Right ventricle myocardium superior (tissue), 1 donor: ENCODE measurements around the gene MAGI2. TPM values are rescaled to one million over a fixed set of nuclear protein-coding genes. Genes with fewer than 3 reads are reported as not detected.
"Not testable (repeated sequence)": the region's sequence is repeated elsewhere in the genome, so short reads cannot be mapped to it uniquely, and the experiment has no call there.

Experiments used
- ATAC-seq: fragments of 200-7000 bp; cut with Tn5 transposase; one replicate; pipeline ENCODE4 v1.9.1; 2020; ENCODE audit warnings: mild to moderate bottlenecking; ENCODE audit not compliant: poor library complexity
- DNase-seq: peaks from one replicate; pipeline ENCODE4 v3.0.0-alpha.2; 2020
- intact Hi-C: fragments of 100-400 bp; cut with DNase I; formaldehyde crosslinking; loops from one replicate; pipeline ENCODE4 v1.11.2; 2022
- total RNA-seq: library from RNA; stranded (reverse); fragmentation: NEBNext Ultra II Directional; extraction: Animal tissue kit (Norgen Biotek cat#: 25700); gene quantifications from one replicate; pipeline ENCODE4 v1.2.1, GENCODE V29; 2021
- donor health status: DM: no; HTN: yes; CAD: no; lungs with severe emphysema.

The MAGI2 gene
- total RNA-seq, 1 donor from 2014 or later, result 3.9 TPM

DNA sequence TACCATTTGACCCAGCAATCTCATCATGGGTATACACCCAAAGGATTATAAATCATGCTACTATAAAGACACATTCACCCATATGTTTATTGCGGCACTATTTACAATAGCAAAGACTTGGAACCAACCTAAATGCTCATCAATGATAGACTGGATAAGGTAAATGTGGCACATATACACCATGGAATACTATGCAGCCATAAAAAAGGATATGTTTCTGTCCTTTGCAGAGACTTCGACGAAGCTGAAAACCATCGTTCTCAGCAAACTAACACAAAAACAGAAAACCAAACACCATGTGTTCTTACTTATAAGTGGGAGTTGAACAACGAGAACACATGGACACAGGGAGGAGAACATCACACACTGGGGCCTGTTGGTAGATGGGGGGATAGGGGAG, 1131.2 kb downstream of the MAGI2 start:
- intact Hi-C loops, ATAC-seq, DNase-seq: not testable (repeated sequence)

DNA sequence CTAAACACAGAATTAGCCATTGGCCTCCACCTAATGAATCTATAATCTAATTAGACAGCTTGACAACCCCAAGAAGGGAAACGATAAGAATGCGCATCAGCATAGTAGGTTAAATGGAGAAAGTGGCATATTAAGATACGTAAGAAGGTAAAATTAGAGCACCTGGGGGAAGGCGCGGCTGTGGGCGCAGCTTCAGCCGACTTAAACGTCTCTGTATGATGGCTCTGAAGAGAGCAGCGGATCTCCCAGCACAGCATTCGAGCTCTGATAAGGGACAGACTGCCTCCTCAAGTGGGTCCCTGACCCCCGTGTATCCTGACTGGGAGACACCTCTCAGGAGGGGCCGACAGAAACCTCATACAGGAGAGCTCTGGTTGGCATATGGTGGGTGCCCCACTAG, 1136.1 kb downstream of the MAGI2 start:
- no peak for ATAC-seq
- DNase-seq, result no peak
- intact Hi-C loops, result no loop called here

DNA sequence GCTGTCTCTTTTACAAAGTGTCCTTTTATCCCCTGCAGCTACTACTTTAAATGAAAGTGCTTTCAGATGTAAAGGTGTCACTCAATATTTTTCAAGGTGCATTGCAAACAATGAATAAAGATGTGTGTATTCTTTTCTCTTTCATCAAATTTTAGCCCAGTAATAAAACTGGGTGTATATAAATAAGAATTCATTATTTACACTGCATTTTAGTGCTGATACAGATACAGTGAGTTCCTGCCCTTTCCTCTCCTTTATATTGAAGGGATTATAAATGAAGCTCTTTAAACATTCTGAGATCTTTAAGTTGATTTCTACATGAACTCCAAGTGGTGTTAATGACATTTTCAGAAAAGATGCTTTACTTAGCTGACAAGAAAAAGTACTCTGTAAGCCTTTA, 1137.4 kb downstream of the MAGI2 start:
- DNase-seq, result no peak
- intact Hi-C loops, result no loop called here
- no peak for ATAC-seq

DNA sequence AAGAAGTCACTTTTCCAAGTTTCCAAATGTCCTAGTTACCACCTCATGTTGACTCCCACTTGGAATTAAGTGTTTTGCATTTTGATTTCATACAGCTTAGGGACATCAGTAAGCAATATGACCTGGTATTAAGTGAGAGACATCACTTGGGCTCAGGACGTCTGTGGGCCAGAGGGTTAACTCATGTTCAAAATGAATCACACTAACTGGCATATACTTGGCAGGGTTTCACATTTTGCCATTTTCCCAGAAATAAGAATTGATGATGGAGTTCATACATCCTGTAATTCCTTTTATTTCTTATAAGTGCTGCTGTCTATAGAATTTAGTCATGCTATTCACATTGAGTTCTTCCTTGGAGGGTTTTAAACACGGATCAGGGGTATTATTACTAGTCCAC, 1138.3 kb downstream of the MAGI2 start:
- DNase-seq (no peak), ATAC-seq (no peak)
- intact Hi-C loops, result no loop called here

DNA sequence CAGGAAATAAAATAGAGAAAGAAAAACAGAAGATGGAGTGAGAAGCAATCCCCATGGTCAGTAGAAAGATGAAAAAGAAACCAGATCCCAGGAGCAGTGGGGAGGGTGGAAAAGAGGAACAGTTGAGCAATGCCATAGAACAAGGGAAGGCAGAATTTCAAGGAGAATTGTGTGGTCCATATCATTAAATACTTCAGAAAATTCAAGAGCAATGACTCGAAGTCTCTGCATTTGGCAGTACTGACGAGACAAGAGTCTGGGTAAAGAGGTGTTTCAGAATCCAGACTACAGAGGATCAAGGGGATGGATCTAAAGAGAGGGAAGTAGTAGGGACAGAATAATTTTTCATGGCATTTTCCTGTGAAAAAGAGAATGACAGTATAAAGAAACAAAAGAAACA, 1142.3 kb downstream of the MAGI2 start:
- DNase-seq (no peak), ATAC-seq (no peak)
- intact Hi-C loops, result no loop called here

DNA sequence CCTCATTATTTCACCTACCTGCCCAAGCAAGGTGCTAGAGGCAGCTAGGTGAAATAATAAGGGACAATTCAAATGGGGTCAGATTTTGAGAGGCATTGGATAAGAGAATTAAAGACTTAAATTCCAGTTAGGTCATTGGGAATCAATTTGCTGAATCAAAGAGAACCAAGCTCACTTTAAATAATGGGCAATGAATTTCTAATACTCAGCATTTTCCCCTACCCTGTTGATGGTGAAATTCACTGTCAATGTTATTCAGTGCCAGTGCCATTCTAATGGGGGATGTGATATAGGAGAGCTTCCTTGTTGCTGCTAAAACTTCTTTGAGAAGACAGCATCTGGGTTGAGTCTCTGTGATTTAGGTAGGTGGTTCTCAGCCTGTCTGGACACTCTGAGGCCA, 1145.6 kb downstream of the MAGI2 start:
- intact Hi-C loops, result no loop called here
- DNase-seq (no peak), ATAC-seq (no peak)

DNA sequence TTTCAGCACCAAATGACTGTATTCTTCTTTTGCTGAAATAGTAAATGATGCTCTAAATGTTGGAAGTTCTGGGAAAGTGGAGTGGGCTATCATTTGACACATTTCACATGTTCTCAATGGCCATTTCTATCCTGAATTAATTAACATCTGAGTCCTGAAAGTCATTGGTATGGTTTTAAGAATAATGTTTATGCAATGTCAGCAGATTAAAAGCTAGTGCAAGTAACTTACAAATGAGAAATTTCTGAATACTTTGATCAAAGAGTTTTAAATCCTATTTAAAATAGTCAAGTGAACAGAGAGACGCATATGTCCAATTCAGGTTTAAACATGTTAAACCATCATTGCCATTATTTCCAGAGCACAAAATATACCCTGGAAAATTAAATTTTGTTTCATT, 1146.8 kb downstream of the MAGI2 start:
- no peak for ATAC-seq
- intact Hi-C loops, result no loop called here
- DNase-seq, result no peak

DNA sequence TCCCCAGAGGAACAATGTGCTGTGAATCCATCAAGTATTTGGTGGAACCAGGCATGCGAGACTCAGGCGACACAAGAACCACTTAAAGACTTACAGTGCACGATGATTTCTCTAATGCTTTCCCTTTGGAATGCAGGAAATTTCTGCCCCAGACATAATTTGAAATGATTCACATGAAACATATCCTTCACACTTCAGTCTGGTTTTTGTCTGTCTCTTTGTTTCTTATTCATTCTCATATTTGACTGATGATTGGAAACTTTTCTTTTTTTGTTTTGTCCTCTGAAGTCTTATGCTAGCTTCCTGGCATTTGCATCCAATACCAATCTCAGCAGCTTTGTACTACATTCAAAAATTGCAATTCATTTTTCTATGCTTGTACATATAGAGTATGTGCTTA, 1152.1 kb downstream of the MAGI2 start:
- ATAC-seq, result no peak
- intact Hi-C loops, result no loop called here

DNA sequence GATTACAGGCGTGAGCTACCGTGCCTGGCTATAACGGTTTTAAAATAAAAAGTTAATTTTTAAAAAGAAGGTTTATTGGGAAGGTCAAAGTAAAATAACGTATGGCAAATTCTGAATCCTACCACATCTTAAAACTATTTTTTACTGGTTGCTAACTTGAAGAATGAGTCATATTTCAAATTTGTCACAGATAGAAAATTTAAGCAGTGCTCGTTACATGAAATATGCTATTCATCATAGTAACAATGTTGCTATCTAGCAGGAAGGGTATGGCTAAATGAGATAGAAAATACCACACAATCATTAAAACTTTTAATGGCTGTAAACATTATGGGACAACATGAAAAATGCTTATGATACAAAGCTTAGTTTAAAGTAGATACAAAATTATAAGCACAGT, 1154.4 kb downstream of the MAGI2 start:
- DNase-seq (no peak), ATAC-seq (no peak)
- intact Hi-C loops, result no loop called here

More for the DNA sequence above, 1152.1 kb downstream of the MAGI2 start:
- no peak for DNase-seq

DNA sequence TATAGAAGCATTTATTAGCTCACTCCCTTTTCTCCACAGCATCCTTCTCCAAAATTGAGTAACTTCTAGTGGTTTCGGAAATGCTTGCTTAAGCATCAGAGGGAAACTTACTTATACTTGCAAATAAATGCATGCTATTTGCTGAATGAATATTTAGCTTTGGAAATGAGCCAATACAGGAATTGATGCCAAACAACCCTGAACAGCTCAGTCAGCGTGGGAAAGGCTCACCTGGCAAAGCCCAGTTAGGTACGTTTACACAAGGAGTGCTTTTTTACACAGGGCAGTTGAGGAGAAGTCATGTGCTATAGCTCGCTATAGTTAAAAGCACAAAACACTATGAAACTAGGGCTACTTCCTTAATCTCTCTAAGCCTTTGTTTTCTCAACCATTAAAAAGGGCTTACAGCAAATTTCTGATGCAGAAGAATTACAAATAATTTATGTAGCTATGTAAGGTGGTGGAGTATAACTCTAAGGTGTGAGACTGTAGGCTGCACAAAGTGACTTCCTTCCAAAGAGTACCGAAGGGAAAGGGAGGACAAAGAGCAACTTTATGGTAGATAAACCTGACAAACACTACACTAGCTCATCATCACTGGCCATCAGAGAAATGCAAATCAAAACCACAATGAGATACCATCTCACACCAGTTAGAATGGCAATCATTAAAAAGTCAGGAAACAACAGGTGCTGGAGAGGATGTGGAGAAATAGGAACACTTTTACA, 1156.7 kb downstream of the MAGI2 start:
- DNase-seq (no peak), ATAC-seq (no peak)
- intact Hi-C loops, result no loop called here

DNA sequence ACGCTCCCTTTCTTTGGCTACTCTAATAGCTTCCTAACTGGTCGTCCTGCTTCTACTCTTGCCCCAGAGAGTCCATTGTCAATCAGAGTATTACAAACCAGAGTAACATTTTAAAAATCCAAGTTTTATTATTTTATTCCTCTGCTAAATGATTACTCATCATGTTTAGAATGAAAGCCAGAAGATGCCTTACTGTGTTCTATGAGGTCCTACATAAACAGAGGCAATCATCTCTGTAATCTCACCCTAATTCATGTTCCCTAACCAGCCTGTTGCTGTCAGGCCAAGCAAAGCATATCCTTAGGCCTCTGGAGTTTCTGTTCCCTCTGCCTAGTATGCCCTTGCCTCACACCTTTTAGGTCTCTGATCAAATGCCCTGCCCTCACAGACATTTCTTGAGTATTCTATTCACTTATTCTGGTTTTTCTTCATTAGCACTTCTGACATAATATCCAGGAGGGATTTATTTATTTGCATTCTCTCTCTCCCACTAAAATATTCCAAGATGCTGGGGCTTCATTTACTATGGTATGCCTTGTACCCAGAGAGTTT, 1157.3 kb downstream of the MAGI2 start:
- intact Hi-C loops, result no loop called here
- no peak for ATAC-seq
- no peak for DNase-seq

DNA sequence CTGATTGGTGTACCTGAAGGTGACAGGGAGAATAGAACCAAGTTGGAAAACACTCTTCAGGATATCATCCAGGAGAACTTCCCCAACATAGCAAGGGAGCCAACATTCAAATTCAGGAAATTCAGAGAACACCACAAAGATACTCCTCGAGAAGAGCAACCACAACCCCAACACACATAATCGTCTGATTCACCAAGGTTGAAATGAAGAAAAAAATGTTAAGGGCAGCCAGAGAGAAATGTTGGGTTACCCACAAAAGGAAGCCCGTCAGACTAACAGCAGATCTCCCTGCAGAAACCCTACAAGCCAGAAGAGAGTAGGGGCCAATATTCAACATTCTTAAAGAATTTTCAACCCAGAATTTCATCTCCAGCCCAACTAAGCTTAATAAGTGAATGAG, 1164.0 kb downstream of the MAGI2 start:
- DNase-seq, intact Hi-C loops, ATAC-seq: not testable (repeated sequence)

DNA sequence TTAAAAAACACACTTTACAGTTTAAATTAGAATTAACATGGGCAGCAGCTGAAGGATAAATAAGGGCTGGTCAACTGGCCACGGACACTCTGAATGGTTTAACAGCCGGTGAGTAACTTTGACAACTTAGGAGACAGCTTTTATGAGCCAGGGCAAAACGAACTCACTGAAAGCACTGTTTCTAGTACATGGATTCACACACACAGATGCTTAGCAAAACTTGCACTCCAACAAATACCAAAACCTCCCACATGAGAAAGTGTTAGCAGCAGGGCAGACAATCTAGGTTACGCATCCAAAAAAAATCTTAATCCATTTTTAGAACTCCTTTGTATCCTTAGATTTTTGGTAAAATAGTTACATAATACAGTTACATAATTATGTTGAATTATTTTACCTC, 1168.5 kb downstream of the MAGI2 start:
- intact Hi-C loops, result no loop called here
- ATAC-seq, result no peak
- no peak for DNase-seq

DNA sequence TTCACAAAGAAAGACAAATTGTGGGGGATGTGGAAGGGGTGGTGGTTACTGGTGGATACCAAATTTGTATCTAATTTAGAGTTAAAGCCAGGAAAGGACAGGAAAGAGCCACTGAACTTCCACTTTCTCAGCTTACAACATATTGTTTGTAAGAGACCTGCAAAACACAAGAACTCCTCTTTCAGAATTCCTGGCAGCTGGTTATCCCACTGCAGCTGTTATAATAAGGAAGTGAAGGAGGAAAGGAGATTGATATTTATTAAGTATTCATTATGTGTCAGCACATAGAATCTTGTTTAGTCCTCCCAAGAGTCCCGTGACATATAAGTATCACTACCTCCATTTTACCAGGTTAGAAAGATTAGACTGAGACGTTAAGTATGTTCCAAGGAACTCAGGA, 1173.2 kb downstream of the MAGI2 start:
- DNase-seq, result no peak
- intact Hi-C loops, result no loop called here
- no peak for ATAC-seq

DNA sequence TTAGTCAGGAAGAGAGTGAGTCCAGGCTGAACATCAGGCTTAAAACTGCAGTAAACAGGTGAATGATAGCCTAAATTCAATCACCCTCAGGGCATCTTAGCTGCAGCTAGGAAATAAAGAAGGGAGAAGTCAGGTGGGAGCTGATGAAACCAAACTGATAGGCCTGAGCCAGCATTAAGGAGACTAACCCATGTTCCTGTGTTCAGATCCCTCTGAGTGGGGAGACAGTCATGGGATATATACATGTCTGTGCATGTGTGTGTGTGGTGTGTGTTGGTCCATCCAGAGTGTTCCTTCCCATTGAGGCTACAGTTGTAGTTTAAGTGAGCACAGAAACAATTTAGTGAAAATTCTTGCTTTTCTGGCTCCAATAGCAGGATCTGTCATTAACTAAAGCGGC, 1174.0 kb downstream of the MAGI2 start:
- DNase-seq (no peak), ATAC-seq (no peak)
- intact Hi-C loops, result no loop called here

DNA sequence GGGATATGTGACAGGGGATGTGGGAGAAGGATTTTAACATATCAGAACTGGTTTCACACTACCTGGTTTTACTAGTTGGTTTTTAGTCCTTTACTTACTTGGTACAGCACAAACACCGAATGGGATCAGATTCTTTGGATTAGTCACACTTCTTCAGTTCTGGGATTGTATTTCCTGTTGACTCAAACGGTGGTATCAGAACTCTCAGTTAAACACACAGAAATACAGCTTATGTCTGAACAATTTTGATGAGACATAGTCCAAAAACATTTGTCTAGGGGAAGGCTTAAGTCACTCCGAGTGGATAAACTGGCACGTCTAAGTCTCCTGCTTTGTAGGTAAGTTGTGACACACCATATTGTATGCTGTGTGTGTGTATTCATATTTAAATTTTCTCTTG, 1174.4 kb downstream of the MAGI2 start:
- intact Hi-C loops, result no loop called here
- ATAC-seq, result no peak
- no peak for DNase-seq

DNA sequence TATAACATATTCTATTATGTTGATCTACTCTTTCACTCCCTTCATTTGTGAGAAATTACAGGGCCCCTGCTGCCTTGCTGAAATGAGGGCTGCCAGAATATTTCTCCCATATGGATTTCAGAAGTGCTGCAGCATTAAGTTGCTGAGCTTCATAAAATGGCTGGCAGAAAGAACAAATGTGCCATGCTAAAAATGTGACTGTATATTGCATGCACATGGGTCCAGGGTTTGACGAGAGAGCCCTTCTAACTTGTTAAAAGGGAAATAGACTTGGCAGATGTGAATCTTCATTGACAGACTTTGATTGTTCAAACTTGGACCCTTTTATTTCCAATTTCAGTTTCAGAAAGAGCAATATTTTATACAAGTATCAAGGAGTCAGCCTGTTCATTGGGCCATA, 1186.3 kb downstream of the MAGI2 start:
- no peak for DNase-seq
- no peak for ATAC-seq
- intact Hi-C loops, result no loop called here

DNA sequence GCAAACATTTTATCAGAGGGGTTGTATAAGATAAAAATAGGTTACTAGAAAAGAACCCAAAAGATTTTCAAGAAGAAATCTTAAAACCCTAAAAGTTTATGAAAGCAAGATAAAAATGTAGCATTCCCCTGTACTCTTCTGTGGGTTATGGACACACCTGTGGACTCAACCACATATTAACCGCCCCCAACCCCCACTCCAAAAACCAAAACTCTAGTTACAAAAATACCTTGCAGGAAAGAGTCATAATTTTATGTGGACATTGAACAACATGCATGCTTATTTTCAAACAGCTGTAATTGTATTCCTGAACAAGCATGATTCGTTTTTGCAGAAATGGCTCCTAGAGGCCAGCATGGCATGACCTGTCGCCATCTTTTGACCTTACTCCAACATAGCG, 1188.0 kb downstream of the MAGI2 start:
- intact Hi-C loops, result no loop called here
- no peak for DNase-seq
- no peak for ATAC-seq

DNA sequence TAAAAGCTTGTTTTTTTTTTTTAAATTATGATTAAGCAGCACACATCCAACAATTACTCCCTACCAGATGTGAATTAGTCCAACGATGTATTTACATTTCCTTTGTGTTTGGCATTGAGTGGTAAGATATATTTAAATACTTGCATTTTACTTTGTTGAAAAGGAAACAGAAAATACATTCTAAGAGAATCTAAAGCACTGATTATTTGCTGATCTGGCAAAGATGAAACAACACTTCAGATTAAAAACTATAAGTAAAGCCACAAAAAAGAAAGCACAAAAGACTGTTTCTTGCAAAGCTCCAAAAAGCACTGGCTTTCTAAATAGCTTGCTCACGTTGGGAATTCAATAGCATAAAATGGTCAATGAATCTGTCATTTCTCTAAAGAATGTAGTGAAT, 1188.4 kb downstream of the MAGI2 start:
- intact Hi-C loops, result no loop called here
- ATAC-seq (no peak), DNase-seq (no peak)

DNA sequence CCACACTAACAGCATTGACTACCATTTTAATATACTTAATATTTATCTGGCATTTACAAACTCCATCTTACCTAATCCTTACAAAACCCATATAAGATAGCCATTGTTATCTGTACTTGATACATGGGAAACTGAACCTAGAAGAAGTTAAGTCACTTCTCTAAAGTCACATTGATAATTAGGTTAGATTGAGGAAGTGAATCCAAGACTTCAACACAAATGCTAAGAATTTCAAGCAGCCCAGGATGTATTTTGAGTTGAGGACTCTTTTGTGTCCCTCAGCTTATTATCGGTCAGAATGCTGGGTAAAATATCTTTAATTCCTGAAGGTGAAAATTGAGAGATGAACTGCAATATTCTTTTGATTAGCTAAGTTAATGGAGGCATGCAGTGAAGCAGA, 1189.4 kb downstream of the MAGI2 start:
- intact Hi-C loops, result no loop called here
- DNase-seq (no peak), ATAC-seq (no peak)

DNA sequence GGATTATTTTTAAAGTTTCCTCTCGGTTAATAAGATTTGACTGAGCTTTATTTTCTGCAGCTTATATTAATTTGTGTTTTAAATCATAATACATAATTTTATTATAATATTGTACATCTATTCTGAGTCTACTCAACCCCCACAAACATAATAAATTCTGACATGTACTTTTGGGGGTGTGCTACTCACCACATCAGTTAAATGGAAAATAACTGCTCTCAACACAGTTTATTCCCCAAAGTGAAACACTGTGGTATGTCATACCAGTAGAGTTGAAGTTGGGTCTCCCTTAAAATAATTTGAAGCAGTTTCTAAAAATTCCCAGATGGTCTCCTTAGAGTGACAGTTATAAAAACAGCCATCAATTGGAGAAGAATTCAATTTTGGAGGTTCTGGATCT, 1191.7 kb downstream of the MAGI2 start:
- no peak for DNase-seq
- no peak for ATAC-seq
- intact Hi-C loops, result no loop called here
